GM18498 (cell line): ENCODE results near the gene MGAT4A.

Source experiments
- ATAC-seq: cut with Tn5 transposase; IDR thresholded peaks from one replicate; pipeline ENCODE4 v1.9.1; 2021; ENCODE audit warnings: mild to moderate bottlenecking, moderate library complexity; ENCODE audit not compliant: unreplicated experiment

The MGAT4A gene

DNA sequence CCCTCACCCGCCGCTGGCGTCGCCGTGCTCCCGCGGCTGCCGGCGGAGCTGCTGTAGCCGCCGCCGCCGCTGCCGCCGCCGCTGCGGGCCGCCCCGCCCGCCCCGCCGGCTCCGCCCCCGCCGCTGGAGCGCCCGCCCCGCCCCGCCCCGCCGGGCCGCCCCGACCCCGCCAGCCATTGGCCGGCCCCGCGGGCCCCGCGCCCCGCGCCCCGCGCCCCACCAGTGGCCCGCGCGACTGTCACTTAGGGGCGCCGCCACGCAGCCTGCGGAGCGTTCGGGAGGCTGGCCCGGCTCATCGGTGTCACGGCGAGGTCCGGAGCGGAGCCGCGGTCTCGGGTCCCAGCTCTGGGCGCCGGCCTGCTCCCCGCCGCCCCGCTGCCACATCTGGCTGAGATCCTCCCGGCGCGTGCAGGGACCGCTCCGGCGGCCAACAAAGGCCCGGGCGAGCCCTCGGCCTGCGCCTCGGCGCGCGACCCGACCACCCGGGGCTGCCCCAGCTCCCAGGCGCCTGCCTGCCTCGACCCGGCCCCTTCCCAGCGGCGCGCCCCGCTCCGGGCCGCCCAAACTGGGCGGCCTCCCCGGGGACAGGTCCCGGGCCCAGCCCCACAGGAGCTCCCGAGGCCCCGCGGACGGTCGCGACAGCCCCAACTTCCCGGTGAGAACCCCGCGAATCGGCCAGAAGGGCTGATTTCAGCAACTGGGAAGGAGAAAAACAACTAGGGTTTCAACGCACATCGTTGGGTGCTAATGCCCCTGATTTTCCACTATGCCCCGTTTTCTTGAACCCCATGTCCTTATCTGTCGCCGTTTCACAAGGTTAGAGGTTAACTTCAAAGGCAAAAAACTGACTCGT lies at the start of gene MGAT4A:
Gene MGAT4A, minus strand, starts transcription at position 92 of the 853 bp plus-strand sequence. CDS start 4,800 bp downstream, outside the sequence.
- peak; percentile 84 for ATAC-seq

DNA sequence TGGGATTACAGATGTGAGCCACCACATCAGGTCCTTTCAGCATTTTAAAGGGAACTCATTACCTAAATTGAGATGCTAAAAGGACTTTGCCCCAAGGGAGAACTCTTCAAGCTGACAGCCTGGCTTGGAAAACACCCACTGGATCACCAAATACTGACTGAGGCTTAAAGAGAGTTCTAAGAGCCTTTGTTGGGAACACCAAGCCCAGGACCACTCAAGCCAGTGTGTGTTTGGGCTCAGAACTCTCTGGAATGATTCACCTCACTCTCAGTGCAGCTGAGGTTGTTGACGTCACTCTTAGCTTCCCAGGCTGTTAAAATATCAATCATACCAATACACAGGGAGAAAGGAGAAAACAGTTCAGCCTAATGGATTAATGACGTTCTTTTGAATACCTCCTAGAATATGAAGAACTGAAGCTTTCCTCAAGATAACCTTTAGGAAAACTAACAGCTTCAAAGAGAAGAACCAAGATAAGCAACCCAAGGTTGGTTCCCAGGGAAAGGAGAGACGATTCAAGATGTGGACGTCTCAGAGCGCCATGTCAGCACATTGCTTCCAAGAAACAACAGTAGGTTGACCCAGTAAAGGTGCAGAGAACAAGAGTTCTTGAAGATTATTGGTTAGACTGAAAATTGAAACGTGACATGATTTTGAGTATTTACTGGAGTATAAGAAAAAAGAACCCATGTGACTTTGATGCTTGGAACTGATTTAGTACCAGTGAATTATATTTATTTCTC lies 48.0 kb upstream of the MGAT4A start:
- no peak for ATAC-seq

DNA sequence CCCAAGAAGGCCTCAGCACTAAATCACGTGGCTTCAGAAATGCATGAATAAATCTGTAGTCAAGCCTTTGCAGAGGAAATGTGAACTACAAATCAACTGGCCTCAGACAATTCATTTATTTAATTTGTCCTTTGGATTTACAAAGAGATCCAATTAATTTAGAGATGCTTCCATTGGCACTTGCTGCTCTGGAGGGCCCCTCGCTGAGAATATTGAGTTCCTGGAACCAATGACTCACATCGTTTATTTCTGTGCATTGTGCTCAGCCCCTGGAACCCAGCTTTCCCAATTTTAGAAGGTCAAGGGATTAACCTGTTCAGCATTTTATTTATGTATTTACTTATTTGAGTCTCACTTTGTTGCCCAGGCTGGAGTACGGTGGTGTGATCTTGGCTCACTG lies 47.2 kb upstream of the MGAT4A start:
- ATAC-seq: no peak

DNA sequence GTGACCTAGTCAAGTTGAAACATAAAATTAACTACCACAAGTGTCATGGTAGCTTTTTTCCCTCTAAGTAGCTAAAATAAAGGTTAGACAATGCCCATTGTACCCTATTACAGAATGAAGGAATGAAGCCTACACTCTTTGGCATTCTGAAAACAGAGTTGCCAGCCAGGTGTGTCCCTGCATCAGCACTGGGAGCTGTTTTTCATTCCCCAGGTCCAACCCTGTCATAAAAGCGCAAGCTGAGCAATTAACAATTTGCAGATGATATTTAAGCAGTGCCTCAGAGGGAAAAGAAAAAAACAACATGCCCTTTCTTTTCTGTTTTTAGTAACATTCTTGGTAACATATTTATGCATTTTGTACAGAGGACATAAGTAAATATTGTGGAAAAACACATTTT lies 46.8 kb upstream of the MGAT4A start:
- no peak for ATAC-seq

DNA sequence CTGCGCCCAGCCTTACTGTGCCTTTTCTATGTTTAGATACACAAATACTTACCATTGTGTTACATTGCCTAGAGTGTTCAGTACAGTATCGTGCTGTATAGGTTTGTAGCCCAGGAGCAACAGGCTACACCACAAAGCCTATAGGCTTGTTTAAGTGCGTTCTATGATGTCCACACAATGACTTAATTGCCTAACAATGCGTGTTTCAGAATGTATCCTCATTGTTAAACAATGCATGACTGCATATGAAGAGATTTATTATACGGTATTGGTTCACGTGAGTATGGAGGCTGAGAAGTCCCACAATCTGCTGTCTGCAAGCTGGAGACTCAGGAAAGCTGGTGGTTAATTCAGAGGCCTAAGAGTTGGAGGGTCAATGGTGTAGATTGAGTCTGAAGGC lies 46.1 kb upstream of the MGAT4A start:
- ATAC-seq: no peak

DNA sequence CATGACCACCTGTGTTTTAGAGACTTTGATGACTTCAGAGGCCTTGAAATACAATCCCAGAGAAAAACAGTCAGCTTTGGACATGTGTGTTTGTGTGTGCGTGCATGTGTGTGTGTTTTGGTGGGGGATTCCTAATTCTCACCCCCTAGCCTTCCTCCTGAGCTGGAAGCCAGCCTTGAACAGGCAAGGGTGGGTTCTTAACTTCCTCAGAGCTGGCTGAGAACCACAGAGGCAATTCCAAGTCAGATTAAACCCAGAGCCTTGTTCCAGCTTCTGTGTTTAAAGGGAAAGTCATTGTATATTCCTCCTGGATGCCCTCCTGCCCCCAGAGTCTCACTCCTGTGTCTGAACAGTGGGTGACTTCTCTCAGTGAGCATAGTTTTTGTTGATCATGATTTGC lies 45.2 kb upstream of the MGAT4A start:
- ATAC-seq: no peak

DNA sequence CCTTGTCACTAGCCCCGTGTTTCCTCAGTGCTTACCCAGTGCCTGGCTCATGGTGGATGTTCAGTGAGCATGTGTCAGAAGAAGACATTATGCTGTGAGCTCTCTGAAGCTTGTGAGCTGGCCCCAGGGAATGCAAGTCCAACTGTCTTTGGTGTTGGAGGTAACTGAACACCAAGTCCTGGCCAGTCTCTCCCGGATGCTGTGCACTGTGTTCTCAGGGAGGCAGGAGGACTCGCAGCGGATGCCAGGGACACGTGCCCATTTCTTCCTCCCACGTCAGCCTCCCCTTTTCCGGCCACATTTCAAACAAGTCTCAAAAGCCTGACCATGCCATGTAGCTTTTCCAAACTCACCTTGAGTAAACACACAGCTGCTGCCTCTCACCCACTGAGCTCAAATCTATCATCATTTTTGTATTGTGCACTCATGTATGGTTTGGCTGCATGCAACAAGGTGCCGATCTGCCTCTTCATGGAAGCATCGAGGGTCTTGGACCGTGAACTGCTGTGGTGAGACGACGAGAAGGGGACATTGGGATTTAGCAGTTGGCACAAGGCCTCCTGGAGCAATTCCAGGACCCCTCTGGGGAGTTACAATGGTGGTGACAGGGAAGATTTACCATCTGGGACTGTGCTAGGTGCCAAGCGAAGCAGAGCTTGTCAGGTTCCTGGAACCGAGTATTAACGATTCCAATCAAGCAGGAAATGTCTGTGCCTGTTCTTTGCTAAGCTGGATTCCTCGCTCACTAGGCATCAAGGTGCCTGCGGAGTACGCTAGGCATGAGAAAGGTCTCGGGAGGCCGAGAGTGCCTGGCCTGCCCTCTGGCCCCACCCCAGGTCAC lies 44.4 kb upstream of the MGAT4A start:
- ATAC-seq: no peak

DNA sequence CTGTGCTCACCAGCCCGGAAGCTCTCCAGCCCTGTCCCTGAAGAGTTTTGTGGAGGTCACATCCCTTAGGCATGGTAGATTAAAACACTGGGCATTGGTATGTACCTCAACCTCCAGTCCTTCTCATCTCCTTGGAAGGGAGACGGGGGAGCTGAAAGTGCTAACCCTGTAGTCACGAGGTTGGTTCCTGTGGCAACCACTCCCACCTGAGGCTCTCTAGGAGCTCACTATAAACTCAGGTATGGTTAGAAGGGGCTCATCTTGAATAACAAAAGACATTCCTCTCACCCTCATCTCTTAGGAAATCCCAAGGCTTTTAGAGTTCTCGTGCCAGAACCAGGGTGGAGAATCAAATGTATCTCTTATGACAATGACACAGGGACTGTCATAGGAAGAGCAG lies 43.0 kb upstream of the MGAT4A start:
- ATAC-seq: no peak

DNA sequence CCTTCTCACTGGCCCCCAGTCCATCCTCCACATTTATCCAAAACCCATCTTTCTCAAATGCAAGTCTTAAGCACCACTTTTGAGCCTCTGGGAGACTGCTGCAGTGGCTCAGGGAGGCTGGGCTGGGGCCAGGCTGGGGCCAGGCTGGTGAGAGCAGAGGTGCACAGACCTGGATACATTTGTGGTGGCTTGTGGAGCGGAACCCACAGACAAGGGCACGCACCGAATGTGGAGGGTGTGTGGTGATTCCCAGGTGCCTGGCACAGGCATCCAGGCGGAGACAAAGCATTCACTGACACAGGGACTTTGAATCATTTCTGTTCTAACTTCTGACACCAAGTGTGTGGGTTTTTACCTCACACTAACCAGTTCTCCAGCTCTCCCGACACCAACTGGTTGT lies 42.2 kb upstream of the MGAT4A start:
- no peak for ATAC-seq

DNA sequence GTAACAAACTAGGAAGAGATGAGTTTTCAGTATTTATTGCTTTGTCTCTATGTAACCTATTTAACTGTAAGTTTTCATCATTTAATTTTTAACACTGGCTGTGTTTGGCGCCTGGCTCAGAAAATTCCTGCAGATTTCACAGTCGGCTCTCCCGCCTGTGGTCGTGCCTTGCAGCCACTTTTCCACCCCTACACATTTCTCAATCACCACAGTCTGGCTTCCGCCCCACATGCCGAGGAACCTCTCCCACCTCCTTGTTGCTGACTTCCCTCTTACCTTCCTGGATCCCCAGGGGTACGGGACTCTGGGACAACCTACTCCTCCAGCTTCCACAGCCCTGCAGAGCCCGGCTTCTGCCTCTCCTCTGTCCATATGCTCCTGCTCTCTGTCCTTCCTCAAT lies 41.6 kb upstream of the MGAT4A start:
- no peak for ATAC-seq

DNA sequence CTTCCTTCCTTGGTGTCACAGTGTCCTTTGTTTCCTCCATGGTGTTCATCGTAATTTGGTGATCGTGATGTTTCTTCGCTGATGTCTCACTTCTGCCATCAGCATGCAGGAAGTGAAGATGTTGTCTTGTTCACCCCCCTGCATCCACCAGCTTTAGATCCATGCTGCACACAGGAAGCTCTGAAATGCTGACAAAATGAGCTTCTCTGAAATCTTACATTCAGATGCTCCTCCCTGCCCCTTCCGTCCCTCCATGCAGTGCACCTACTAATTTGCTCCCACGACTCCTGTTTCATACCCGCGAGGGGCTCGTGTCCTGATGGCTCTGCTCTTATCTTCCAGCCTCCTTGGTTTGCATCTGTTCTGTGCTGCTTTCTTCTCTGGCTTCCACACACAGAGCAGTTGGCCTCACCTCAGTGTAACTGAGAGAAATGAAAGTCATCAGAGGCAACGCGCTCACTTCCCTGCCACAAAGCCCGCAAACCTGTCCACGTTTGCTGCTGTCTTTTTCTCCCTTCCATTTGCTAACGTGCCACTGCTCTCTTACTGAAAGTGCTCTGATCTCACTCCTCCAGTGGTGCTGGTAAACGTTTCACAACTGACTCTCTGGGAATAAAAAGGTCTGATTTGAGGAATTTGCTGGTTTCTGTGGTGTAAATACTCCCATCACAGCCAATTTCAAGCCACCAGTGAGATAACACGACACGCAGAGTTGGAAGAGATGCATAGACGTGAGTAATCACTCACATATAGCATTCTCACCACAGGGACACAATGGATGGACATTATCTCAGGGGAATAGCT lies 41.0 kb upstream of the MGAT4A start:
- no peak for ATAC-seq

DNA sequence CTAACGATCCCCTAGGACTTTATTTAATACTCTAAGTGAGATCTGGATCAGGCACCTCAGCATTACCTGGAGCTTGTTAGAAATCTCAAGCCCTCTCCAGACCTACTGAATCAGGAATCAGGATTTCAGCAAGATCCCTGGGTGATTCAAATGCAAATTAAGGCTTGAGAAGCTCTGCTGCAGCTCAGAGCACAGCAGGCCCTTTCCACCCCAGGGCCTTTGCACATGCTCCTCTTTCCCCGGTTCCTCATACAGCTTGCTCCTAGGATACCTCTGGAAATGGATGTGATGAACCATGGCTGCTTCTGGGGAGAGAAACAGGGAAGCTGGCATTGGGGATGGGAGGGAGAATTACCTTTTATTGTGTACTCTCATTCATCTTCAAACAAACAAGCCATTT lies 40.3 kb upstream of the MGAT4A start:
- no peak for ATAC-seq

DNA sequence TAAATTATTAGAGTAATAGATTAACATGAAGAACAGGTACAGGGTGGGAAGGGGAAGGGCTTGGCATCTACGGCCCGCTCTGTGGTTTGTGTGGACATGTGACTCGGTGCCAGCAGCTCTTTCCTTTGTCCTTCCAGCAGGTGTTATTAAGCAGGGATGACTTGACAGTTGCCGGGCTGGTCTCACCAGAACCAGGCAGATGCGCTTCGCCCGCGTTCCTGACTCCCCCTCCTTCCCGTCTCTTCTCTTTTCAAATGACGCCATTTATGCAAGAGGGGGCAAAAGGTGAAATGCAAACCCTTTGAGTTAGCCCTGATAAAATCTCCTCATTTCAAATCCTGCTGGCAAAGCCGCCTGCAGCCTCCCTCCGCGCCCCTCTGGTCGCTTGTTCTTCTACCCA lies 38.9 kb upstream of the MGAT4A start:
- ATAC-seq: no peak

DNA sequence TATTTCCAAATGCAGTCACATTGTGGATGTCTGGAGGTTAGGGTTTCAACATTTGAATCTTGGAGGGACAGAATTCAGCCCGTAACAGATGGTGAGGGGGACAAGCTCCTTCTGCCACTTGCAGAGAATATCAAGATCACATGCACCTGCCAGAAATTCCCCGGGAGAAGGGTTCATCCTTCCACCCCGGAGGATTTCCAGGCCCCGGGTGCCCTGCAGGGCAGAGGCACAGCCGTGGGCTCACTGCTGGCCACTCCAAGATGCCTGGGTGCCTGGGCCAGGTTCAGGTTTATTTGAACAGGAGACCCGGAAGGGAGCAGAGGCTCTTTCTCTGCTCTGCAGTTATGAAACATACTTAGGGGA lies 38.2 kb upstream of the MGAT4A start:
- no peak for ATAC-seq

DNA sequence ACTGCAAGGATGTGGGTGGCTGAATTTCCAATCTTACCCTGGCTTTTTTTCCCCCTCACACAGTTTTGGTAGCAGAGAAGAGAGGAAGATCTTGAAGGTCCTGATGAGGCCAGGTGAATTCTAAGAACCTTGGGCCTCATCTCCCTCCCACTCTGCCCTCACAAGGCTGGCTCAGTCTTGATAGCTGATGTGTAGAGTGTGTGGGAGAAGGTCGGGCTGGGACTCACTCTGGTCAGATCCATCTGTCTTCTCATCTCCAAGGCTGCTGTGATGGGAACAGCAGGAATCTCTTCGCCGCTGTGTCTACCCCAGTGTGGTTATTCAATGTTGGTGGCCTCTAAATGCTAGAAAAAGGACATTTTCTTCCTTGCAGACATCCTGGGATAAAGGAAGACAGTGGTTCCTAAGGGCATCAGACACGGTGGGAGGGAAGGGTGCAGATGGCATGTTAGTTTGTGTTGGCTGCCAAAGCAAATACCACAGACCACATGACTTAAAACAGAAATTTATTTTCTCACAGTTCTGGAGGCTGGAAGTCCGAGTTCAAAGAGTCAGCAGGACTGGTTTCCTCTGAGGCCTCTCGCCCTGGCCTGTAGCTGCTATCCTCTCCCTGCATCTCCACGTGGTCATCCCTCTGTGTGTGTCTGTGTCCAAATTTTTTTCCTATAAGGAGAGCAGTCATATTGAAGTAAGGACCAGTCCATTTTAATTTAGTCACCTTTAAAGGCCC lies 37.6 kb upstream of the MGAT4A start:
- no peak for ATAC-seq

DNA sequence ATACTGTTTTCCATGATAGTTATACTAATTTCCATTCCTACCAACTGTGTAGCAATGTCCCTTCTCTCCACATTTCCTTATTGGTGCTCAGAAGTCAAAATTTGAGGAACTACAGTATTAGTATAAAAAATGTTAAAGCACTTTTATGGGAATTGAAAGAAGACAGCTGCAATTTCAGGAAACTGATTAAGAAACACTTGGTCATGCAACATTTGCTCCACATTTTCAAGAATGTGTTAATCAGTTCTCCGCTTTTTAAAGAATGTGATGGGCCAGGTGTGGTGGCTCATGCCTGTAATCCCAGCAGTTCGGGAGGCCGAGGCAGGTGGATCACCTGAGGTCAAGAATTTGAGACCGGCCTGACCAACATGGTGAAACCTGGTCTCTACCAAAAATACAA lies 33.6 kb upstream of the MGAT4A start:
- no peak for ATAC-seq

DNA sequence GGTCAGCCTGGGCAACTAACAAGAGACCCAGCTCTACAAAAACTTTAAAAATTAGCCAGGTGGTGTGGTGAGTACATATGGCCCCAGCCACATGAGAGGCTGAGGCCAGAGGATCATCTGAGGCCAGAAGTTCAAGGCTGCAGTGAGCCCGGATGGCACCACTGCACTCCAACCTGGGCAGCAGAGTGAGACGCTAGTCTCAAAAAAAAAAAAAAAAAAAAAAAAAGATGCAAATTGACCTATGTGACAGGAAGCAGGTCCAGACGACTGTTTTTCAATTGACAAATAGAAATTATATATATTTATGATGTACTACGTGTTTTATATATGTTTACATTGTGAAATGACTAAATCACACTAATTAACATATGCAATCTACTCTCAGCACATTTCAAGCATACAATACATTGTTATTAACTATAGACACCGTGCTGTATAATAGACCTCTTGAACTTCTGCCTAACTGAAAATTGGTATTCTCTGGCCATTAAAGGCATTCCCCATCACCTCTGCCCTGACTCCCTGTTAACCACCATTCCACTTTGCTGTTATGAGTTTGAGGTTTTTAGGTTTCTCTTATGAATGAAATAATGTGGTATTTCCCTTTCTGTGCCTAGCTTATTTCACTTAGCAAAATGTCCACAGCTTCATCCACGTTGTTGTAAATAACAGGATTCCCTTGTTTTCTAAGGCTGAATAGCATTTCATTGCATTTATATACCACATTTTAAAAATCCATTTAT lies 32.4 kb upstream of the MGAT4A start:
- no peak for ATAC-seq

DNA sequence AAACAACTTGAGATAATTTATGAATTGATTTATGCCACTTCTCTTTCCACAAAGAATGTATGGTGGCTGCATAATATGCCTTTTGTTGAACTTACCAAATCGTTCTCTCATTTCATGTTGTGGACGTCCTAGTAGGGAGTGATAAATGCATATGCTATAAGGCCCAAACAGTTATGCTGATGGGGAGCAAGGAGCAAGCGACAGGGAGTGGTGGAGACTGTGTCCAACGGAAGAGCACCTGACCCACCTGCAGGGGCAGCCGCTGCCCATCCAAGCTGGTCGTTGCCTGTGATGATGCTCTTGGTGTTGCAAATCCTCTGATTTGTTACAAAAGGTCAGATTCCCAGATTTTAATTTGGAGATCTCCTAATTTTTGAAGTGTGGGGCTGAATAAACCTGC lies 31.0 kb upstream of the MGAT4A start:
- ATAC-seq: no peak

DNA sequence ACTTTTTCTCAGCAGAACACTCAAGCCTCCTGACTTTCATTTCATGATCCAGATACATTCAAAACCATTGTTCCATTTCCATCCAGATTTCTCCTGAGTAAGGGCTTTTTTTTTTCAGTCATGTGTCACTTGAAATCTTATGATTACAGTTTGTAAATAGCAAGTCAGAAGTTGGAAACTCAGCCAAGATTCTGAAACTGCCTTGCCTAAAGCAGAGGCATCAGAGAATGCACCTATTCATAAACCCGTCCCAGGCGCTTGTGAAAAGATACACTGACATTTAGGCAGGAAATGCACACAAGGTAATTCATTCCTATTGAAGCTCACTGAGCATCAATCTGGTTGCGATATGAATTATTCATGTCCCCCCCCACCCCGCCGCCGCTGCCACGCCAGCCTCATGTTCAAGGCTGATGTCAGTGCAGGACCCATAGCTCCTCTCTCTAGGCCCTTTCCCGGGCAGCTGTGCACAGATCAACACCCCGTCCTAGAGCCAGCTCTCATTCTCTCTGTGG lies 30.4 kb upstream of the MGAT4A start:
- ATAC-seq: no peak
